Upper lobe of left lung (tissue), 6 donors: Measurements from ENCODE around the gene PARN. TPM values are rescaled to one million over a fixed set of nuclear protein-coding genes. Genes with fewer than 3 reads are reported as not detected.
"Not testable (repeated sequence)": the region's sequence is repeated elsewhere in the genome, so short reads cannot be mapped to it uniquely, and the experiment has no call there.

ENCODE experiments used
- ATAC-seq, 2 donors: fragments of 200-7000 bp; cut with Tn5 transposase; one replicate each; pipeline ENCODE4 v1.9.1; 2022; ENCODE audit warnings: mild to moderate bottlenecking in 2 of 2, moderate library complexity in 2 of 2; ENCODE audit not compliant: low FRiP score in 2 of 2
- DNase-seq, 2 donors: peaks; one replicate each; pipeline ENCODE4 v3.0.0-alpha.2; 2019 to 2020
- H3K27ac ChIP-seq, 4 donors: fragments of 200-600 bp; sonication (generic); one replicate each; pipeline ENCODE4 v1.5.1; 2016 to 2019
- H3K27me3 ChIP-seq, 4 donors: fragments of 200-600 bp; sonication (generic); one replicate each; pipeline ENCODE4 v1.5.1; 2017 to 2019
- H3K36me3 ChIP-seq, 4 donors: fragments of 200-600 bp; sonication (generic); one replicate each; pipeline ENCODE4 v1.5.1; 2016 to 2019
- H3K4me1 ChIP-seq, 4 donors: fragments of 200-600 bp; sonication (generic); one replicate each; pipeline ENCODE4 v1.5.1; 2018 to 2019
- H3K4me3 ChIP-seq, 4 donors: fragments of 200-600 bp; sonication (generic); one replicate each; pipeline ENCODE4 v1.5.1; 2017 to 2019; ENCODE audit warnings: mild to moderate bottlenecking in 2 of 4, moderate library complexity in 1 of 4
- H3K9me3 ChIP-seq, 4 donors: fragments of 200-600 bp; sonication (generic); one replicate each; pipeline ENCODE4 v1.5.1; 2018 to 2019
- EP300 ChIP-seq, 4 donors: sonication (generic); formaldehyde crosslinking; IDR thresholded peaks; one replicate each; pipeline ENCODE4 v1.5.1; 2017; ENCODE audit warnings: antibody characterized with exemption in 4 of 4, control low read depth in 2 of 4
- POLR2A ChIP-seq, 4 donors: fragments of 450-650 bp; IDR thresholded peaks; one replicate each; pipeline ENCODE4 v1.5.1; 2016 to 2017; ENCODE audit warnings: antibody characterized with exemption in 4 of 4, mild to moderate bottlenecking in 2 of 4
- POLR2AphosphoS5 ChIP-seq, 2 donors: sonication (generic); formaldehyde crosslinking; IDR thresholded peaks; one replicate each; pipeline ENCODE4 v1.5.1; 2017; ENCODE audit warnings: antibody characterized with exemption in 2 of 2
- WGBS, 2 donors: methylation state at CpG; one replicate each; pipeline ENCODE4 v1.1.5; 2017 to 2018; 5-methylcytosine and 5-hydroxymethylcytosine counted together
- total RNA-seq, 6 donors: library from RNA; depleted of rRNA in 4 of 6; stranded (reverse); fragments of >200 nt in 4 of 6; gene quantifications; one replicate each; pipeline versions ENCODE4 v1.1.0 to v1.2.1, GENCODE V29; 2016 to 2021
- TF ChIP-seq, protein P1 (sequence below), 6 experiments: fragments of 450-650 bp in 4 of 6; fragments of 200-600 bp in 2 of 6; sonication (generic) in 2 of 6; IDR thresholded peaks; one replicate each; pipeline ENCODE4 v1.5.1; 2016 to 2019; ENCODE audit warnings: antibody characterized with exemption in 6 of 6
- donor health status: DM: no; HTN: no; CAD: no; lungs with moderate emphysema.
- donor health status: DM: no; HTN: yes; CAD: no; lungs with severe emphysema.

PARN gene
- total RNA-seq, 6 donors from 2014 or later = 25.6 to 133 (median 37.3) TPM

DNA sequence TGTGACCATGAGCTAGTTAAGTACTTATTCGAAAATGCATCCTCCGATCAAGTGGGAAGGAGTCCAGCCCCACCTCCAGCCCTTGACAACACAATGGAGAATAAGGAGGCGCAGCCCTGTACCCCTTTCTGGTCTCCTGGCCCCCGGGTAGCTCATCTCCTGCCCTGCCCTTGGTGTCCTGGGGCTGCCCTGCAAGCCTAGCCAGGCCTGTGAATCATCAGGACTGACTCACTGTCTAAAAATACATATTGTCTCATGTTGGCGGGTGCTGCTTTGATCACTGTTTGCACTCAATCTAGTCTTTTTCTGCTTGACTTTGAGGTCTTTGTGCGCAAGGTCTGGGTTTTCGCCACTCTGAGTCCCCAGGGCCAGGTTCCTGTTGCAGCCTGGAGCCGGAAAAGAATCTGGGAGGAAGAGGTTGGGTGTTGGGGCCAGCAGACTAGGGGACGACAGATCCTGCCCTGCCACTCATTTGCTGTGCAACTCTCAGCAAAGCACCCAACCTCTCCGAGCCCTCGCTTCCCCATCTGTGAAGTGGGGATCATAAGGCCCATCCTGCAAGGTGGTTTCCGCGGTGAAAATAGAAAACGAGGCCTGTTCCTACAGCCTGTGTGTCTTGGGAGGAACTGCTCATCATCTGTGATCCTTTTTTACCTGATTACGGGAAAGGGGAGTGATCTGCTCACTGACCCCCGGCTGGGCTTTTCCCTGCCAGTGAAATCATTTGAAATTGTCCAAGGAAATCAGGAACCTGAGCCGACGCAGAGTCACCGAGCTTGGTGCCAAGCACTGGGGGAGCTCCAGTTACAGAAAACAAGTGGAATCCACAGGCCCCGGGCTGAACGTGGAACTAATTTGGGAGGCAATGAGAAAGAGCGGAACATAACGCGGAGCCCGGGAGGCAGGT is 230.4 kb downstream of the PARN start:
- H3K27ac ChIP-seq = no peak overlapping the region
- no peaks in the 10 kb centered on the region for H3K27me3 ChIP-seq
- ATAC-seq = peak; percentile 37 to 87
- TF ChIP-seq POLR2AphosphoS5 (IDR thresholded peaks at IDR 0.05) (peak in 1 of 2 donors; percentile 38), POLR2A (IDR thresholded peaks at IDR 0.05) (no peak)
- TF ChIP-seq, protein P1, sequence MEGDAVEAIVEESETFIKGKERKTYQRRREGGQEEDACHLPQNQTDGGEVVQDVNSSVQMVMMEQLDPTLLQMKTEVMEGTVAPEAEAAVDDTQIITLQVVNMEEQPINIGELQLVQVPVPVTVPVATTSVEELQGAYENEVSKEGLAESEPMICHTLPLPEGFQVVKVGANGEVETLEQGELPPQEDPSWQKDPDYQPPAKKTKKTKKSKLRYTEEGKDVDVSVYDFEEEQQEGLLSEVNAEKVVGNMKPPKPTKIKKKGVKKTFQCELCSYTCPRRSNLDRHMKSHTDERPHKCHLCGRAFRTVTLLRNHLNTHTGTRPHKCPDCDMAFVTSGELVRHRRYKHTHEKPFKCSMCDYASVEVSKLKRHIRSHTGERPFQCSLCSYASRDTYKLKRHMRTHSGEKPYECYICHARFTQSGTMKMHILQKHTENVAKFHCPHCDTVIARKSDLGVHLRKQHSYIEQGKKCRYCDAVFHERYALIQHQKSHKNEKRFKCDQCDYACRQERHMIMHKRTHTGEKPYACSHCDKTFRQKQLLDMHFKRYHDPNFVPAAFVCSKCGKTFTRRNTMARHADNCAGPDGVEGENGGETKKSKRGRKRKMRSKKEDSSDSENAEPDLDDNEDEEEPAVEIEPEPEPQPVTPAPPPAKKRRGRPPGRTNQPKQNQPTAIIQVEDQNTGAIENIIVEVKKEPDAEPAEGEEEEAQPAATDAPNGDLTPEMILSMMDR (IDR thresholded peaks at IDR 0.05) = no peak
- no peaks in the 10 kb centered on the region for H3K36me3 ChIP-seq
- no peak overlapping the region for H3K4me3 ChIP-seq
- WGBS, 2 donors = 76 to 78% methylated on average over 25 of the region's 25 CpGs
- DNase-seq = no peak
- H3K4me1 ChIP-seq = peaks cover 0 to 9% (median 0%) of the 10 kb centered on the region in 4 donors
- no peaks in the 10 kb centered on the region for H3K9me3 ChIP-seq

- peaks cover 0 to 9% (median 0%) of the 10 kb centered on the region in 4 donors for H3K4me1 ChIP-seq
- H3K27me3 ChIP-seq = no peaks in the 10 kb centered on the region
- no peak for ATAC-seq
- no peak overlapping the region for H3K4me3 ChIP-seq
- TF ChIP-seq POLR2AphosphoS5 (IDR thresholded peaks at IDR 0.05) (no peak), EP300 (IDR thresholded peaks at IDR 0.05) (no peak), POLR2A (IDR thresholded peaks at IDR 0.05) (no peak)
- TF ChIP-seq, protein P1 (IDR thresholded peaks at IDR 0.05) = no peak
- H3K36me3 ChIP-seq = no peaks in the 10 kb centered on the region
- H3K27ac ChIP-seq = no peak overlapping the region
- 90 to 92% methylated on average over 8 to 11 of the region's 11 CpGs for WGBS, 2 donors
- no peak for DNase-seq
- H3K9me3 ChIP-seq = no peaks in the 10 kb centered on the region
Measured at GRCh38 chr16:14398014-14398717, 231.9 kb downstream of the PARN start.

DNA sequence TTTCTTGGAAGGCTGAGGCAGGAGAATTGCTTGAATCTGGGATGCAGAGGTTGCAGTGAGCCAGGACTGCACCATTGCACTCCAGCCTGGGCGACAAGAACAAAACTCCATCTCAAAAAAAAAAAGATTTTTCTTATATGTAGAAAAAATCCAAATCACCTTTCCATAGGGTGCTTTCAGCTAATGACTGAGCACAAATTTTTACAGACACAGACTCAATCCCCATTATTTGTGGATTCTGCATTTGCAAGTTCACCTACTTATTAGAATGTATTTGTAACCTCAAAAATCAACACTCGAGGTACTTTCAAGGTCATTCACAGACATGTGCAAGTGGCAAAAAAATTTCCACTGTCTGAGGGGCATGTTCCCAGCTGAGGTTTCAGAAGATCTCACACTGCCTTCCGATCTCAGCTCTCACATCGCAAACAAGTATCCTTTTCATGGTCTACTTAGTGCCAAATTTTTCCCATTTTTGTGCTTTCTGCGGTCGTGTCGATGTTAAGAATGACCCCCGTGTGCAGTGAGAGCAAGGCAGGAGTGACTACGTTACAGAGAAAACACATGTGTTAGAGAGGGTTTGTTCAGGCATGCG is 234.3 kb downstream of the PARN start:
- not testable (repeated sequence) for H3K4me3 ChIP-seq, H3K27me3 ChIP-seq, H3K9me3 ChIP-seq, H3K4me1 ChIP-seq, H3K36me3 ChIP-seq, ATAC-seq, DNase-seq, H3K27ac ChIP-seq
- 67% methylated on average over 10 of the region's 10 CpGs for WGBS, 2 donors

- H3K4me3 ChIP-seq = no peak overlapping the region
- no peak for TF ChIP-seq POLR2AphosphoS5 (IDR thresholded peaks at IDR 0.05)
- TF ChIP-seq, protein P1 (IDR thresholded peaks at IDR 0.05) = no peak
- no peak for TF ChIP-seq POLR2A (IDR thresholded peaks at IDR 0.05)
- no peak for TF ChIP-seq EP300 (IDR thresholded peaks at IDR 0.05)
- no peaks in the 10 kb centered on the region for H3K9me3 ChIP-seq
- no peaks in the 10 kb centered on the region for H3K27me3 ChIP-seq
- DNase-seq (no peak), ATAC-seq (no peak)
- no peaks in the 10 kb centered on the region for H3K36me3 ChIP-seq
- no peak overlapping the region for H3K27ac ChIP-seq
- H3K4me1 ChIP-seq = peaks cover 0 to 4% (median 0%) of the 10 kb centered on the region in 4 donors
- 84 to 98% methylated on average over 3 of the region's 3 CpGs for WGBS, 2 donors
Measured at GRCh38 chr16:14394834-14395233, 235.2 kb downstream of the PARN start.

- Histone ChIP-seq H3K36me3 (no peaks in the 10 kb centered on the region), H3K4me1 (no peaks in the 10 kb centered on the region), H3K4me3 (no peak overlapping the region), H3K27ac (no peak overlapping the region), H3K27me3 (no peaks in the 10 kb centered on the region), H3K9me3 (no peaks in the 10 kb centered on the region)
- no peak for TF ChIP-seq POLR2AphosphoS5 (IDR thresholded peaks at IDR 0.05)
- no peak for TF ChIP-seq POLR2A (IDR thresholded peaks at IDR 0.05)
- TF ChIP-seq, protein P1 (IDR thresholded peaks at IDR 0.05) = no peak
- TF ChIP-seq EP300 (IDR thresholded peaks at IDR 0.05) = no peak
- DNase-seq (no peak), ATAC-seq (no peak)
- 80 to 93% methylated on average over 2 to 6 of the region's 6 CpGs for WGBS, 2 donors
Measured at GRCh38 chr16:14392960-14393359, 237.1 kb downstream of the PARN start.
